K562 (cell line): Measurements from ENCODE around the gene ANKRD24. TPM values are rescaled to one million over a fixed set of nuclear protein-coding genes. Genes with fewer than 3 reads are reported as not detected.

Experiments used
- ATAC-seq: fragments of 200-7000 bp; cut with Tn5 transposase; 3 replicates; pipeline ENCODE4 v1.9.1; 2020; ENCODE audit warnings: moderate library complexity
- BruUV-seq: library from RNA; stranded (reverse); fragments of 400-500 nt; replicated peaks from 2 replicates; lab custom pipeline; 2021; lab: Mats Ljungman, UMichigan
- CTCF ChIA-PET: fragments of 300-600 bp; formaldehyde crosslinking; extraction: SDS; loops from one replicate; lab custom pipeline; 2021; ENCODE audit warnings: low intra/inter-chr PET ratio; lab: Yijun Ruan, JAX
- POLR2A ChIA-PET: fragments of 300-600, 350-650 bp; sonication (Branson Sonifier 250); formaldehyde crosslinking; extraction: SDS; loops from one replicate; lab custom pipeline; 2021; ENCODE audit warnings: antibody characterized with exemption, inconsistent platforms; lab: Yijun Ruan, JAX
- DNase-seq, 4 experiments: peaks; one replicate each; pipeline versions ENCODE4 v3.0.0 to v3.0.0-alpha.2; 2011 to 2018; ENCODE audit warnings: low spot score in 3 of 4, mixed read lengths in 3 of 4; ENCODE audit errors: extremely low read depth in 1 of 4
- FAIRE-seq: peaks from 2 replicates; lab custom pipeline; 2011; peaks lifted over from hg19 to GRCh38; lab: Jason Lieb, UNC
- H2AFZ ChIP-seq: 2 replicates; pipeline ENCODE4 v1.6.0; 2011; ENCODE audit warnings: low read depth, low read length, control low read depth, inconsistent platforms
- H3K27ac ChIP-seq: fragments of 200-600 bp; 3 replicates; pipeline ENCODE4 v1.8.0; 2011; ENCODE audit warnings: low read depth, mild to moderate bottlenecking, control low read depth, inconsistent platforms, low read length, moderate library complexity, mixed read lengths; ENCODE audit errors: extremely low read depth
- H3K27me3 ChIP-seq, 2 experiments: fragments of 300-600 bp in 1 of 2; 2 replicates in 1 of 2; 3 replicates in 1 of 2; pipeline versions ENCODE4 v1.6.0 to v1.8.0; 2011; ENCODE audit warnings: inconsistent platforms in 2 of 2, low read length in 2 of 2, mild to moderate bottlenecking in 1 of 2, mixed read lengths in 1 of 2, moderate library complexity in 1 of 2; ENCODE audit not compliant: control insufficient read depth in 2 of 2, insufficient read depth in 2 of 2
- H3K36me3 ChIP-seq: fragments of 300-600 bp; 3 replicates; pipeline ENCODE4 v1.8.0; 2011; ENCODE audit warnings: mild to moderate bottlenecking, low read length, inconsistent platforms; ENCODE audit not compliant: control insufficient read depth, insufficient read depth
- H3K4me1 ChIP-seq, 2 experiments: fragments of 200-600 bp in 1 of 2; replicated peaks in 1 of 2; 2 replicates in 1 of 2; 3 replicates in 1 of 2; pipeline versions ENCODE4 v1.5.1 to v1.8.0; 2011; ENCODE audit warnings: inconsistent platforms in 2 of 2, low read length in 2 of 2, mild to moderate bottlenecking in 1 of 2, mixed read lengths in 1 of 2, moderate library complexity in 1 of 2; ENCODE audit not compliant: control insufficient read depth in 2 of 2, insufficient read depth in 2 of 2
- H3K4me2 ChIP-seq: 2 replicates; pipeline ENCODE4 v1.6.1; 2011; ENCODE audit warnings: low read length, control low read depth, inconsistent platforms, mixed read lengths; ENCODE audit not compliant: insufficient read depth
- H3K4me3 ChIP-seq: fragments of 200-600 bp; sonication (generic), shearing (Covaris generic); 2 replicates; pipeline ENCODE4 v1.5.1; 2016; ENCODE audit warnings: control low read depth, inconsistent platforms
- H3K79me2 ChIP-seq: fragments of 200-600 bp; 3 replicates; pipeline ENCODE4 v1.8.0; 2011; ENCODE audit warnings: low read length, inconsistent platforms; ENCODE audit not compliant: control insufficient read depth, insufficient read depth
- H3K9ac ChIP-seq, 2 experiments: 2 replicates each; pipeline versions ENCODE4 v1.6.0 to v1.6.1; 2011; ENCODE audit warnings: low read depth in 2 of 2, low read length in 2 of 2, control low read depth in 1 of 2, inconsistent platforms in 1 of 2, mild to moderate bottlenecking in 1 of 2, mixed read lengths in 1 of 2; ENCODE audit not compliant: insufficient read depth in 1 of 2
- H3K9me1 ChIP-seq: one replicate; pipeline ENCODE4 v1.6.0; 2011; ENCODE audit warnings: inconsistent platforms, mild to moderate bottlenecking, low read length, moderate library complexity; ENCODE audit not compliant: control insufficient read depth, insufficient read depth
- H3K9me3 ChIP-seq: replicated peaks from 2 replicates; pipeline ENCODE4 v1.5.1; 2011; ENCODE audit warnings: low read depth, low read length, inconsistent platforms; ENCODE audit not compliant: control insufficient read depth, insufficient read depth
- H4K20me1 ChIP-seq: replicated peaks from 2 replicates; pipeline ENCODE4 v1.6.1; 2011; ENCODE audit warnings: low read length, inconsistent platforms, mixed read lengths; ENCODE audit not compliant: control insufficient read depth, insufficient read depth
- CAMTA2 ChIP-seq: fragments of 250-450 bp; sonication (Bioruptor Pico); conservative IDR thresholded peaks from 2 replicates; pipeline ENCODE4 v1.5.1; 2022
- CC2D1A ChIP-seq: fragments of 450-650 bp; IDR thresholded peaks from 2 replicates; pipeline ENCODE4 v1.6.1; 2017; ENCODE audit warnings: mild to moderate bottlenecking
- ESRRB ChIP-seq: fragments of 250-450 bp; sonication (Bioruptor Pico); IDR thresholded peaks from 2 replicates; pipeline ENCODE4 v1.5.0; 2020; ENCODE audit warnings: mild to moderate bottlenecking, moderate library complexity, borderline replicate concordance
- FOXJ3 ChIP-seq: sonication (generic); formaldehyde crosslinking; IDR thresholded peaks from 2 replicates; pipeline ENCODE4 v1.4.0; 2020; ENCODE audit warnings: mild to moderate bottlenecking, missing genetic modification reagents
- GTF2F1 ChIP-seq: IDR thresholded peaks from 2 replicates; pipeline ENCODE4 v1.6.1; 2011; ENCODE audit warnings: low read depth, low read length, improper control_type of control experiment
- NCOA1 ChIP-seq: fragments of 450-650 bp; IDR thresholded peaks from 2 replicates; pipeline ENCODE4 v1.6.1; 2016; ENCODE audit warnings: low read depth
- NCOA2 ChIP-seq, 2 experiments: fragments of 450-650 bp; IDR thresholded peaks; 2 replicates each; pipeline ENCODE4 v1.6.1; 2018; ENCODE audit warnings: mild to moderate bottlenecking in 2 of 2, moderate library complexity in 1 of 2; ENCODE audit not compliant: partially characterized antibody in 2 of 2
- SOX6 ChIP-seq: fragments of 450-650 bp; IDR thresholded peaks from 2 replicates; pipeline ENCODE4 v1.6.1; 2014; ENCODE audit warnings: mild to moderate bottlenecking
- STAG1 ChIP-seq: sonication (generic); formaldehyde crosslinking; IDR thresholded peaks from 2 replicates; pipeline ENCODE4 v1.5.0; 2020; ENCODE audit warnings: missing genetic modification reagents, borderline replicate concordance
- STAT6 ChIP-seq: sonication (generic); formaldehyde crosslinking; IDR thresholded peaks from 2 replicates; pipeline ENCODE4 v1.8.1; 2023; ENCODE audit warnings: mild to moderate bottlenecking, missing genetic modification reagents
- WHSC1 ChIP-seq: IDR thresholded peaks from one replicate; pipeline ENCODE4 v1.6.1; 2012; ENCODE audit warnings: low read length, control low read depth, inconsistent platforms
- ZBTB2 ChIP-seq: fragments of 450-650 bp; IDR thresholded peaks from 2 replicates; pipeline ENCODE4 v1.6.1; 2016; ENCODE audit warnings: antibody characterized with exemption
- ZC3H4 ChIP-seq: sonication (generic); formaldehyde crosslinking; IDR thresholded peaks from 2 replicates; pipeline ENCODE4 v1.9.0; 2021; ENCODE audit warnings: missing genetic modification reagents, borderline replicate concordance
- ZKSCAN1 ChIP-seq: fragments of 150-350 bp; IDR thresholded peaks from 2 replicates; pipeline ENCODE4 v1.6.1; 2016; ENCODE audit warnings: low read depth, low read length
- ZNF224 ChIP-seq: sonication (generic); formaldehyde crosslinking; IDR thresholded peaks from 2 replicates; pipeline ENCODE4 v1.8.0; 2022; ENCODE audit warnings: mild to moderate bottlenecking, missing genetic modification reagents
- WGBS: fragments of 100-300 bp; shearing (Covaris generic); methylation state at CpG from one replicate; pipeline ENCODE4 v1.1.6; 2016; ENCODE audit warnings: low coverage, mixed read lengths; ENCODE audit not compliant: insufficient coverage; ENCODE audit errors: missing lambda C conversion rate; 5-methylcytosine and 5-hydroxymethylcytosine counted together
- in situ Hi-C: fragments of 300-500 bp; cut with MboI; formaldehyde crosslinking; loops from 4 replicates; pipeline ENCODE4 v1.15.0; 2018; ENCODE audit warnings: inconsistent platforms, mixed read lengths
- intact Hi-C: fragments of 100-400 bp; cut with micrococcal nuclease; formaldehyde crosslinking; loops from 2 replicates; pipeline ENCODE4 v1.14.2; 2022
- polyA plus RNA-seq, 8 experiments: library from polyadenylated mRNA; depleted of rRNA in 4 of 8; stranded (reverse) in 5 of 8; unstranded in 3 of 8; fragments of >200 nt; fragmentation: Nextera tagmentation in 2 of 8; fragmentation: Illumina TruSeq in 1 of 8; extraction: Ambion mirVana in 2 of 8; extraction: Trizol in 1 of 8; gene quantifications; 2 replicates each; pipeline versions ENCODE4 v1.2.1 to v1.2.3, GENCODE V29; 2011 to 2014; ENCODE audit warnings: inconsistent platforms in 1 of 8, missing spikeins in 1 of 8
- total RNA-seq, 7 experiments: library from RNA; depleted of rRNA in 6 of 7; stranded (reverse); fragments of >200 nt in 6 of 7; fragmentation: Illumina TruSeq in 2 of 7; extraction: Trizol in 2 of 7; gene quantifications; 2 replicates each; pipeline versions ENCODE4 v1.2.1 to v1.2.3, GENCODE V29; 2011 to 2021; ENCODE audit warnings: low replicate concordance in 1 of 7

The ANKRD24 gene
- total and polyA plus RNA-seq, 9 of the 15 experiments (the other 6 are each of a cell fraction or from before 2014, with no cell fraction given), result 0.07 to 0.12 (median 0.09) TPM; not detected in 5

- TF ChIP-seq STAT6 (CRISPR knock-in tag), result no peak
- no peak for TF ChIP-seq NCOA2 (IDR thresholded peaks at IDR 0.05; ENCODE audit: partially characterized antibody in 2 of 2)
- 0 out of 2 replicates have a peak, but pooled peaks have one; percentile 11 for TF ChIP-seq SOX6
- TF ChIP-seq, all 486 proteins: peak for 61
Measured at GRCh38 chr19:4267101-4267900, 84.8 kb downstream of the ANKRD24 start (continued).

- in situ Hi-C loops, result no loop called here
- Histone ChIP-seq H2AFZ (no peak overlapping the region), H3K27ac (no peak overlapping the region), H3K27me3 (no peaks in the 10 kb centered on the region), H3K36me3 (peaks cover 25% of the 10 kb centered on the region; the same call in 2 of the 3 replicates), H3K4me2 (no peak overlapping the region), H3K9ac (peak overlapping the region in 1 of 2 experiments; percentile 76; a peak in 2 of 4 replicates), H3K4me3 (no peak overlapping the region), H3K9me3 (no peaks in the 10 kb centered on the region), H4K20me1 (no peaks in the 10 kb centered on the region; the same call in 1 of the 2 replicates), H3K79me2 (no peaks in the 10 kb centered on the region), H3K4me1 (peaks cover 0 to 17% of the 10 kb centered on the region in 2 experiments; a peak in 2 of 5 replicates), H3K9me1 (peaks cover 3% of the 10 kb centered on the region)
- FAIRE-seq (no peak), DNase-seq (no peak), ATAC-seq (no peak)
- POLR2A ChIA-PET, result interaction anchor here (1.3 kb wide), 1 partner anchor 84 kb away, joined by 6 read pairs; no protein-coding TSS in a partner anchor
- WGBS, result 81% methylated on average over 21 of the region's 30 CpGs
- intact Hi-C loops, result loop anchor here (1.0 to 2.0 kb wide), 3 partner anchors 85 to 257 kb away; partner anchors contain the start of gene SH3GL1
- no TSS peak for BruUV-seq
- CTCF ChIA-PET, result interaction anchor here (0.6 to 3.8 kb wide), 8 partner anchors 75 to 290 kb away, joined by 3 to 49 read pairs (median 6); partner anchors contain the start of genes MPND and SH3GL1
- TF ChIP-seq FOXJ3 (CRISPR knock-in tag) (no peak), ZC3H4 (CRISPR knock-in tag) (0 out of 2 replicates have a peak, but pooled peaks have one; percentile 30), ESRRB (CRISPR knock-in tag) (no peak), ZNF224 (CRISPR knock-in tag) (no peak), WHSC1 (no peak), STAG1 (peak; percentile 30; the same call in 1 of the 2 replicates), ZKSCAN1 (no peak), CAMTA2 (CRISPR knock-in tag) (no peak), GTF2F1 (no peak), ZBTB2 (peak; percentile 3; the same call in 1 of the 2 replicates), CC2D1A (peak; percentile 83; the same call in 1 of the 2 replicates), NCOA1 (peak; percentile 37; the same call in 1 of the 2 replicates)
Measured at GRCh38 chr19:4267901-4268815, 85.7 kb downstream of the ANKRD24 start.
